Neuron (in vitro differentiated cells): ENCODE results near the gene DRC7.

Experiments
- H2AFZ ChIP-seq: one replicate; pipeline ENCODE4 v1.6.1; 2013; ENCODE audit warnings: low read depth, mild to moderate bottlenecking, inconsistent platforms, low read length, moderate library complexity
- H3K27me3 ChIP-seq: one replicate; pipeline ENCODE4 v1.6.1; 2013; ENCODE audit warnings: low read length; ENCODE audit not compliant: insufficient read depth
- H3K36me3 ChIP-seq: one replicate; pipeline ENCODE4 v1.6.1; 2013; ENCODE audit warnings: low read length; ENCODE audit not compliant: insufficient read depth
- H3K4me1 ChIP-seq: one replicate; pipeline ENCODE4 v1.6.1; 2013; ENCODE audit warnings: low read length; ENCODE audit not compliant: insufficient read depth
- H3K4me3 ChIP-seq: 2 replicates; pipeline ENCODE4 v1.5.1; 2013; ENCODE audit warnings: mild to moderate bottlenecking, low read length, moderate library complexity
- H3K9me3 ChIP-seq: one replicate; pipeline ENCODE4 v1.6.1; 2013; ENCODE audit warnings: low read length

DRC7 gene

DNA sequence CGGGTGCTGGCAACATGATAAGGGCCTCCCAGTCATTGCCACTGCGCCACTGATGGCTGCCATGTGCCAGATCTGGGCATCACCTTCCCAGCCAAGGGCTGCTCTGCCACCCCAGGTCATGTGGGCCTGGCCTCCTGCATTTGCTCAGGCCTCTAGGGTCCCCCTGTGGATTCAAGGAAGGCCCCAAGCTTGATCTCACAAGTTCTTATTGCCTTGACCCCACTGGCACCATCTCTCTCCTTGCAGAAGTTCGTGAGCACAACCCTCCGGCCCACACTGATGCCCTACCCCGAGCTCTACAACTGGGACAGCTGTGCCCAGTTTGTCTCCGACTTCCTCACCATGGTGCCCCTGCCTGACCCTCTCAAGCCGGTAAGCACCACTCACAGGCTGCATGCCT, 5.3 kb downstream of the DRC7 start:
- Histone ChIP-seq H3K4me3 (no peak overlapping the region), H3K36me3 (no peaks in the 10 kb centered on the region), H3K27me3 (peaks cover 6% of the 10 kb centered on the region), H3K9me3 (no peaks in the 10 kb centered on the region), H2AFZ (no peak overlapping the region), H3K4me1 (peaks cover 17% of the 10 kb centered on the region)

GRCh38 chr16:57700781-57701551, 6.4 kb downstream of the DRC7 start:
- Histone ChIP-seq H3K9me3 (no peaks in the 10 kb centered on the region), H3K27me3 (peaks cover 6% of the 10 kb centered on the region), H2AFZ (no peak overlapping the region), H3K36me3 (no peaks in the 10 kb centered on the region), H3K4me1 (peaks cover 17% of the 10 kb centered on the region), H3K4me3 (no peak overlapping the region)

- H3K27me3 ChIP-seq = peaks cover 6% of the 10 kb centered on the region
- H3K4me1 ChIP-seq = peaks cover 17% of the 10 kb centered on the region
- no peak overlapping the region for H2AFZ ChIP-seq
- H3K36me3 ChIP-seq = no peaks in the 10 kb centered on the region
- no peak overlapping the region for H3K4me3 ChIP-seq
- no peaks in the 10 kb centered on the region for H3K9me3 ChIP-seq
These were observed 7.3 kb downstream of the DRC7 start for GRCh38 chr16:57701759-57702371.

GRCh38 chr16:57703416-57704010, 8.9 kb downstream of the DRC7 start:
- Histone ChIP-seq H3K36me3 (no peaks in the 10 kb centered on the region), H3K9me3 (peaks cover 2% of the 10 kb centered on the region), H2AFZ (no peak overlapping the region), H3K27me3 (peaks cover 6% of the 10 kb centered on the region), H3K4me3 (no peak overlapping the region), H3K4me1 (peaks cover 17% of the 10 kb centered on the region)

DNA sequence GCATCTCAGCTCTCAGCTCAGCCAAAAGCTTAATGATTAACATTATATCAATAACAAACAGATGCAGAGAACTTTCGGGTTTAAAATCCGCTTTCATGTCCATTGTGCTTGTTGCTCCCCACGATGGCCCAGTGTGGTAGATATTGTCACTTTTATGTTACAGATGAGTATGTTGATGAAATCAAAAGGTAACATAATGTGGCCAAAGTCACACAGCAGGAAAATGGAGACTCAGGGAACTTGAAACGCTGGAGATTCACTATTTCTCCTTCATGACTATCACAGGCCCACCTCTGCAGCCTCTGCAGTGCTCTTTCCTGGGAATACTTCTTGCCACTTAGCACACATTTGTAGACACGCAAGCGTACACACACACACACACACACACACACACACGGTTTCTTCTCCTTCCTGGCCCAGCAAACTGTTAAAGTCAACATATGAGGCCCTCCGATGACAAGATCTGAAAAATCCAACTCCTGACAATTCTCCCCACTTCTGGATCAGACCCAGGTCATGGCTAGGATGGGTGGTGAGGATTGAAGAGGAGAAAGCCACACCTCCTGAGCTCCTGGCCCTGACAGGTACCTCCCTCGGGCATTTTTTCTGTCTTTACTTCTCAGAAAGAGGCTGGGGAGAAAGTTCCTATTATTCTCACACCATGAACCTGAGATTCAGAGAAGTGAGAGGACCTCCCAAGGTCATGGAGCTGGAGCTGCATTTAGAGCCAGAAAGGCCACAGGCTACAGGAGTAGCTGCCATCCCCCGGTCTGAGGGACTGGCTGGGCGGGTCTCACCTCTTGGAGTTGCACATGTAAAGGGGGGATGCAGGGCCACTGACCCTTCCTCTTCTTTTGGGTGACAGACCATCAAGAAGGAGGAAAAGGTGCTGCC, 9.7 kb downstream of the DRC7 start:
- H3K27me3 ChIP-seq = peaks cover 3% of the 10 kb centered on the region
- no peak overlapping the region for H3K4me3 ChIP-seq
- no peak overlapping the region for H2AFZ ChIP-seq
- peaks cover 17% of the 10 kb centered on the region for H3K4me1 ChIP-seq
- H3K9me3 ChIP-seq = peaks cover 2% of the 10 kb centered on the region
- no peaks in the 10 kb centered on the region for H3K36me3 ChIP-seq

- Histone ChIP-seq H3K27me3 (peaks cover 3% of the 10 kb centered on the region), H2AFZ (no peak overlapping the region), H3K4me3 (no peak overlapping the region), H3K4me1 (peaks cover 17% of the 10 kb centered on the region), H3K9me3 (peaks cover 2% of the 10 kb centered on the region), H3K36me3 (no peaks in the 10 kb centered on the region)
These were observed 10.6 kb downstream of the DRC7 start for GRCh38 chr16:57704905-57705852.

- H2AFZ ChIP-seq = no peak overlapping the region
- H3K4me3 ChIP-seq = no peak overlapping the region
- H3K4me1 ChIP-seq = peaks cover 4% of the 10 kb centered on the region
- H3K36me3 ChIP-seq = no peaks in the 10 kb centered on the region
- H3K27me3 ChIP-seq = peaks cover 8% of the 10 kb centered on the region
- peaks cover 2% of the 10 kb centered on the region for H3K9me3 ChIP-seq
These were observed 12.1 kb downstream of the DRC7 start for GRCh38 chr16:57706717-57707116.

DNA sequence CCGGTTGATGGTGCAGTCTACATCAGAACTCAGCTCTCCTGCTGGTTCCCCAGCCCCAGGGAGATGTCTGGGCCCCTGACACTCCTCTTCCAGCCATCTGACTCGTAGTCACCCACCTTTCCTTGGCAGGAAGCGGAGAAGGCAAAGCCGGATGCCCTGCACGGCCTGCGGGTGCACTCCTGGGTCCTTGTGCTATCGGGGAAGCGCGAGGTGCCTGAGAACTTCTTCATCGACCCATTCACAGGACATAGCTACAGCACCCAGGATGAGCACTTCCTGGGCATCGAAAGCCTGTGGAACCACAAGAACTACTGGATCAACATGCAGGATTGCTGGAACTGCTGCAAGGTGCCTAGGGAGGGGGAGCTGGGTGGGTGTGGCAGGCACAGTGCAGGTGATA, 12.7 kb downstream of the DRC7 start:
- Histone ChIP-seq H3K36me3 (no peaks in the 10 kb centered on the region), H3K27me3 (peaks cover 8% of the 10 kb centered on the region), H3K4me3 (no peak overlapping the region), H3K4me1 (no peaks in the 10 kb centered on the region), H3K9me3 (peaks cover 2% of the 10 kb centered on the region), H2AFZ (no peak overlapping the region)

- Histone ChIP-seq H2AFZ (no peak overlapping the region), H3K27me3 (peaks cover 10% of the 10 kb centered on the region), H3K36me3 (no peaks in the 10 kb centered on the region), H3K4me1 (no peaks in the 10 kb centered on the region), H3K4me3 (no peak overlapping the region), H3K9me3 (peaks cover 2% of the 10 kb centered on the region)
These were observed 13.6 kb downstream of the DRC7 start for GRCh38 chr16:57708168-57708567.

DNA sequence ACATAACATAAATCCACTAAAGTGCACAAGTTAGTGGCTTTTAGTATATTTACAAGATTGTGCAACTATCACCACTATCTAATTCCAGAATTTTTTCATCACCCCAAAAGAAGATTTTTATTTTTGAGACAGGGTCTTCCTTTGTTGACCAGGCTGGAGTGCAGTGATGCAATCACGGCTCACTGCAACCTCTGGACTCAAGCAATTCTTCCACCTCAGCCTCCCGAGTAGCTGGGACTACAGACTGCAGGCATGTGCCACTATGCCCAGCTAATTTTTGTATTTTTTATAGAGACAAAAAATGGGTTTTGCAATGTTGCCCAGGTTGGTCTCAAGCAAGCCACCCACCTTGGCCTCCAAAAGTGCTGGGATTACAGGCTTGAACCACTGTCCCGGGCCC, 15.1 kb downstream of the DRC7 start:
- H3K9me3 ChIP-seq = peaks cover 2% of the 10 kb centered on the region
- no peaks in the 10 kb centered on the region for H3K36me3 ChIP-seq
- H2AFZ ChIP-seq = no peak overlapping the region
- H3K4me3 ChIP-seq = no peak overlapping the region
- H3K4me1 ChIP-seq = peaks cover 11% of the 10 kb centered on the region
- peaks cover 8% of the 10 kb centered on the region for H3K27me3 ChIP-seq

DNA sequence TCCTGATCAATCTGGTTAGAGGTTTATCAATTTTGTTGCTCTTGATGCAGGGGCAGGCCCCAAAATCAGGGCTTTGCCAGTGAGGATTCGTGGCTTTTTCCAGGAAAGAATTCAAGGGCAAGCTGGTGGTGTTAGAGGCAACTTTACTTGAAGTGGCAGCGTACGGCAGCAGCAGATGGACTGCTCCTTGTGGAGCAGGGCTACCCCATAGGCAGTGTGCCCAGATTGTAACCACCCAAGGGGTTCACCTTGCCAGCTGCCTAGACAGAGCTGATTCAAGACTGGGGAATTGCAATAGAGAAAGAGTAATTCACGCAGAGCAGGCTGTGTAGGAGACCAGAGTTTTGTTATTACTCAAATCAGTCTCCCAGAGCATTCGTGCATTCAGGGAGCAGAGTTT, 16.7 kb downstream of the DRC7 start:
- Histone ChIP-seq H3K9me3 (peaks cover 2% of the 10 kb centered on the region), H2AFZ (no peak overlapping the region), H3K4me1 (peaks cover 11% of the 10 kb centered on the region), H3K4me3 (no peak overlapping the region), H3K36me3 (no peaks in the 10 kb centered on the region), H3K27me3 (peaks cover 7% of the 10 kb centered on the region)

DNA sequence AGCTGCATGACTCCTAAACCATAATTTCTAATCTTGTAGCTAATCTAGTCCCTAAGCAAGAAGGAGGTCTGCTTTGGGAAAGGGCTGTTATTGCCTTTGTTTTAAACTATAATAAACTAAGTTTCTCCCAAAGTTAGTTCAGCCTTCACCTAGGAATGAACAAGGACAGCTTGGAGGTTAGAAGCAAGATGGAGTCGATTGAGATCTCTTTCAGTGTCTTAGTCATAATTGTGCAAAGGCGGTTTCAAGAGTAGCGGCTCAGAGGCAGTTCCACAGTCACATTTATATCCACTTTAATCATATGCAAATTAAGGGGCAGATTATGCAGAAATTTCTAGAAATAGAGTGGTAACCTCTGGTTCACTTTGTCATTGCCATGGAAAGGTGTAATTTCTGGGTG, 17.4 kb downstream of the DRC7 start:
- Histone ChIP-seq H3K4me1 (peaks cover 11% of the 10 kb centered on the region), H3K9me3 (peaks cover 2% of the 10 kb centered on the region), H3K4me3 (no peak overlapping the region), H3K36me3 (no peaks in the 10 kb centered on the region), H3K27me3 (peaks cover 7% of the 10 kb centered on the region), H2AFZ (no peak overlapping the region)
